Smooth muscle cell (in vitro differentiated cells): Measurements from ENCODE around the gene VARS2. TPM values are rescaled to one million over a fixed set of nuclear protein-coding genes. Genes with fewer than 3 reads are reported as not detected.

Experiments
- DNase-seq: peaks from one replicate; lab custom pipeline; 2025; ENCODE audit not compliant: unreplicated experiment; lab: John Stamatoyannopoulos, UW
- H2AFZ ChIP-seq: fragments of 200-600 bp; sonication (generic); 2 replicates; pipeline ENCODE4 v1.6.0; 2016; ENCODE audit warnings: antibody characterized with exemption, low read depth, mild to moderate bottlenecking
- H3F3A ChIP-seq: fragments of 200-600 bp; sonication (generic); 2 replicates; pipeline ENCODE4 v1.6.0; 2017; ENCODE audit warnings: antibody characterized with exemption, low read depth
- H3K27ac ChIP-seq: fragments of 200-600 bp; sonication (generic); 2 replicates; pipeline ENCODE4 v1.5.1; 2016; ENCODE audit warnings: low read depth, mild to moderate bottlenecking
- H3K27me3 ChIP-seq: fragments of 200-600 bp; sonication (generic); 2 replicates; pipeline ENCODE4 v1.6.1; 2016; ENCODE audit warnings: low read depth, mild to moderate bottlenecking
- H3K36me3 ChIP-seq: fragments of 200-600 bp; sonication (generic); 2 replicates; pipeline ENCODE4 v1.5.1; 2016; ENCODE audit warnings: low read depth
- H3K4me1 ChIP-seq: fragments of 200-600 bp; sonication (generic); 2 replicates; pipeline ENCODE4 v1.5.1; 2016; ENCODE audit warnings: low read depth
- H3K4me2 ChIP-seq: fragments of 200-600 bp; sonication (generic); 2 replicates; pipeline ENCODE4 v1.6.0; 2016; ENCODE audit warnings: mild to moderate bottlenecking
- H3K4me3 ChIP-seq: fragments of 200-600 bp; sonication (generic); 2 replicates; pipeline ENCODE4 v1.5.1; 2016; ENCODE audit warnings: mild to moderate bottlenecking
- H3K79me2 ChIP-seq: fragments of 200-600 bp; sonication (generic); 2 replicates; pipeline ENCODE4 v1.6.0; 2016; ENCODE audit warnings: low read depth, mild to moderate bottlenecking
- H3K9ac ChIP-seq: fragments of 200-600 bp; sonication (generic); 2 replicates; pipeline ENCODE4 v1.6.0; 2016; ENCODE audit warnings: low read depth
- H3K9me3 ChIP-seq: fragments of 200-600 bp; sonication (generic); replicated peaks from 2 replicates; pipeline ENCODE4 v1.5.1; 2016; ENCODE audit warnings: low read depth
- H4K20me1 ChIP-seq: fragments of 200-600 bp; sonication (generic); 2 replicates; pipeline ENCODE4 v1.6.0; 2016; ENCODE audit warnings: low read depth
- CTCF ChIP-seq: fragments of 200-600 bp; sonication (generic); IDR thresholded peaks from 2 replicates; pipeline ENCODE4 v1.5.1; 2017; ENCODE audit warnings: borderline replicate concordance, mild to moderate bottlenecking, antibody characterized with exemption; ENCODE audit not compliant: insufficient read depth, poor library complexity, severe bottlenecking
- WGBS: methylation state at CpG from one replicate; pipeline ENCODE4 v1.1.7; 2016; ENCODE audit warnings: low lambda C conversion rate; 5-methylcytosine and 5-hydroxymethylcytosine counted together
- polyA plus RNA-seq: library from polyadenylated mRNA; unstranded; fragments of >200 nt; fragmentation: Nextera tagmentation; extraction: Ambion mirVana; gene quantifications from 2 replicates; pipeline ENCODE4 v1.2.1, GENCODE V29; 2016
- total RNA-seq: library from RNA; depleted of rRNA; stranded (reverse); fragments of >200 nt; gene quantifications from 2 replicates; pipeline ENCODE4 v1.2.3, GENCODE V29; 2014

Gene VARS2
- total and polyA plus RNA-seq, 2 experiments from 2014 or later: 15.1 to 15.4 TPM

- H3K4me1 ChIP-seq: peaks cover 12% of the 10 kb centered on the region
- H3F3A ChIP-seq: peaks cover 9% of the 10 kb centered on the region
- peak overlapping the region; percentile 85 for H3K4me2 ChIP-seq
- H4K20me1 ChIP-seq: no peaks in the 10 kb centered on the region
- no peaks in the 10 kb centered on the region for H3K9me3 ChIP-seq
- DNase-seq: no peak
- H3K4me3 ChIP-seq: peak overlapping the region; percentile 46
- TF ChIP-seq CTCF: no peak
- peak overlapping the region; percentile 22 for H3K27ac ChIP-seq
- 75% methylated on average over 17 of the region's 17 CpGs for WGBS
- H3K36me3 ChIP-seq: no peaks in the 10 kb centered on the region
- no peak overlapping the region for H2AFZ ChIP-seq
- H3K9ac ChIP-seq: no peak overlapping the region
- H3K27me3 ChIP-seq: no peaks in the 10 kb centered on the region
- H3K79me2 ChIP-seq: no peaks in the 10 kb centered on the region
Observed at GRCh38 chr6:30914854-30915590, 984 bp downstream of the VARS2 start.

- Histone ChIP-seq H3K9me3 (no peaks in the 10 kb centered on the region), H3K79me2 (no peaks in the 10 kb centered on the region), H3K4me2 (no peak overlapping the region), H3F3A (peaks cover 9% of the 10 kb centered on the region), H3K36me3 (no peaks in the 10 kb centered on the region), H3K4me3 (no peak overlapping the region), H3K4me1 (peaks cover 12% of the 10 kb centered on the region), H4K20me1 (no peaks in the 10 kb centered on the region), H2AFZ (no peak overlapping the region), H3K27ac (no peak overlapping the region), H3K9ac (no peak overlapping the region), H3K27me3 (no peaks in the 10 kb centered on the region)
- WGBS: 34% methylated on average over 5 of the region's 5 CpGs
- DNase-seq: no peak
- peak; percentile 50 for TF ChIP-seq CTCF
Observed at GRCh38 chr6:30915591-30915946, 1.5 kb downstream of the VARS2 start.

- no peaks in the 10 kb centered on the region for H3K9me3 ChIP-seq
- H2AFZ ChIP-seq: no peak overlapping the region
- H3K36me3 ChIP-seq: no peaks in the 10 kb centered on the region
- 81% methylated on average over 7 of the region's 7 CpGs for WGBS
- no peak overlapping the region for H3K9ac ChIP-seq
- H3F3A ChIP-seq: peaks cover 9% of the 10 kb centered on the region
- H3K4me2 ChIP-seq: no peak overlapping the region
- H3K79me2 ChIP-seq: no peaks in the 10 kb centered on the region
- no peak overlapping the region for H3K27ac ChIP-seq
- no peaks in the 10 kb centered on the region for H4K20me1 ChIP-seq
- H3K4me3 ChIP-seq: no peak overlapping the region
- H3K4me1 ChIP-seq: peaks cover 12% of the 10 kb centered on the region
- TF ChIP-seq CTCF: no peak
- H3K27me3 ChIP-seq: no peaks in the 10 kb centered on the region
- DNase-seq: no peak
Observed at GRCh38 chr6:30917041-30917440, 3.0 kb downstream of the VARS2 start.

- DNase-seq: no peak
- no peaks in the 10 kb centered on the region for H3K27me3 ChIP-seq
- no peak overlapping the region for H3K27ac ChIP-seq
- no peaks in the 10 kb centered on the region for H3K9me3 ChIP-seq
- no peak overlapping the region for H3K4me3 ChIP-seq
- peaks cover 8% of the 10 kb centered on the region for H3F3A ChIP-seq
- peaks cover 12% of the 10 kb centered on the region for H3K4me1 ChIP-seq
- no peak overlapping the region for H3K4me2 ChIP-seq
- H2AFZ ChIP-seq: no peak overlapping the region
- no peaks in the 10 kb centered on the region for H4K20me1 ChIP-seq
- no peaks in the 10 kb centered on the region for H3K79me2 ChIP-seq
- H3K9ac ChIP-seq: no peak overlapping the region
- TF ChIP-seq CTCF: no peak
- H3K36me3 ChIP-seq: no peaks in the 10 kb centered on the region
- 93% methylated on average over 8 of the region's 8 CpGs for WGBS
Observed at GRCh38 chr6:30917487-30917886, 3.4 kb downstream of the VARS2 start.
